Embryonic facial prominence (tissue), 1 donor: ENCODE results near the gene ABCA13.
"Not testable (repeated sequence)": the region's sequence is repeated elsewhere in the genome, so short reads cannot be mapped to it uniquely, and the experiment has no call there.

Experiments used
- DNase-seq: peaks from one replicate; pipeline ENCODE4 v3.0.0-alpha.2; 2016; ENCODE audit errors: extremely low spot score

The ABCA13 gene, protein sequence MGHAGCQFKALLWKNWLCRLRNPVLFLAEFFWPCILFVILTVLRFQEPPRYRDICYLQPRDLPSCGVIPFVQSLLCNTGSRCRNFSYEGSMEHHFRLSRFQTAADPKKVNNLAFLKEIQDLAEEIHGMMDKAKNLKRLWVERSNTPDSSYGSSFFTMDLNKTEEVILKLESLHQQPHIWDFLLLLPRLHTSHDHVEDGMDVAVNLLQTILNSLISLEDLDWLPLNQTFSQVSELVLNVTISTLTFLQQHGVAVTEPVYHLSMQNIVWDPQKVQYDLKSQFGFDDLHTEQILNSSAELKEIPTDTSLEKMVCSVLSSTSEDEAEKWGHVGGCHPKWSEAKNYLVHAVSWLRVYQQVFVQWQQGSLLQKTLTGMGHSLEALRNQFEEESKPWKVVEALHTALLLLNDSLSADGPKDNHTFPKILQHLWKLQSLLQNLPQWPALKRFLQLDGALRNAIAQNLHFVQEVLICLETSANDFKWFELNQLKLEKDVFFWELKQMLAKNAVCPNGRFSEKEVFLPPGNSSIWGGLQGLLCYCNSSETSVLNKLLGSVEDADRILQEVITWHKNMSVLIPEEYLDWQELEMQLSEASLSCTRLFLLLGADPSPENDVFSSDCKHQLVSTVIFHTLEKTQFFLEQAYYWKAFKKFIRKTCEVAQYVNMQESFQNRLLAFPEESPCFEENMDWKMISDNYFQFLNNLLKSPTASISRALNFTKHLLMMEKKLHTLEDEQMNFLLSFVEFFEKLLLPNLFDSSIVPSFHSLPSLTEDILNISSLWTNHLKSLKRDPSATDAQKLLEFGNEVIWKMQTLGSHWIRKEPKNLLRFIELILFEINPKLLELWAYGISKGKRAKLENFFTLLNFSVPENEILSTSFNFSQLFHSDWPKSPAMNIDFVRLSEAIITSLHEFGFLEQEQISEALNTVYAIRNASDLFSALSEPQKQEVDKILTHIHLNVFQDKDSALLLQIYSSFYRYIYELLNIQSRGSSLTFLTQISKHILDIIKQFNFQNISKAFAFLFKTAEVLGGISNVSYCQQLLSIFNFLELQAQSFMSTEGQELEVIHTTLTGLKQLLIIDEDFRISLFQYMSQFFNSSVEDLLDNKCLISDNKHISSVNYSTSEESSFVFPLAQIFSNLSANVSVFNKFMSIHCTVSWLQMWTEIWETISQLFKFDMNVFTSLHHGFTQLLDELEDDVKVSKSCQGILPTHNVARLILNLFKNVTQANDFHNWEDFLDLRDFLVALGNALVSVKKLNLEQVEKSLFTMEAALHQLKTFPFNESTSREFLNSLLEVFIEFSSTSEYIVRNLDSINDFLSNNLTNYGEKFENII (N-terminal part only)

GRCh38 chr7:48171202-48171601, at the start of gene ABCA13:
Gene ABCA13 (plus strand): TSS chr7:48171458. CDS start chr7:48171484, 26 bp downstream.
- no peak for DNase-seq

GRCh38 chr7:48126037-48126436, 45.2 kb upstream of the ABCA13 start:
- DNase-seq = no peak

GRCh38 chr7:48130658-48131108, 40.6 kb upstream of the ABCA13 start:
- DNase-seq = no peak

DNA sequence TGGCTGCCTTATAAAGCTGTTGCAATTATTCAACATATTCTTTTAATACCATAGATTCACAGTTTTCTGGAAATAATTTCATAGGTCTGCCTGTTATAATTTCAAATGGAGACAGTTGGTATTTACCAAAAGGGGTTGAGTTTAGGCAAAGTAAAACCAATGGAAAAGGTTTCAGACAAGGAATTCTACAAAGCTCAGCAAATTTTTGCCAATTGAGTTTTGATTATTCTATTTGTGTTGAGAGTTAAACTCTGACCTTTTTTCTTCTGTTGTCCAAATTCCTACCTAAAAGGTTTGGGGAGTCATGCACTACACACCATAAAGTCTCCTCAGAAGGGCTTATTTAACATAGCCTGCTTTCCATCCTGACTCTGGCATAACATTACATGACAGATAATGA, 38.5 kb upstream of the ABCA13 start:
- DNase-seq = no peak

DNA sequence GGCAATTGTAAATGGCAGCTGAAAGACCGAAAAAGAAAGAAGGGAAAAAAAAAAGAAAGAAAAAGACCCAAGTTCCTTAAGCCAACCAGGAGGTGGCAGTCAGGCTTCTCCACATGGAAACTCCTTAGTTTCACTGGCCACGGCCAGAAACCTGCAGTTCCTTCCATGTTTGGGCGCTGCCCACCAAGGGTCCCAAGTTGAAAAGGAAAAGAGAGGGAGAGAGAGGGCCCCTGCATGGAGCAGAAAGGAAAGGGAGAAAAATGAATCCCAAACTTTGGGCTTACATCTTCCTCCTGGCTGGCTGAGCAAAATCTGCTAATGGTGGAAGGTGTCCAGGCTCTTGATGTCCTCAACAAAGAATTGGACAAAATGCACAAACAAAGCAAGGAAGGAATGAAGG, 31.8 kb upstream of the ABCA13 start:
- DNase-seq = no peak

DNA sequence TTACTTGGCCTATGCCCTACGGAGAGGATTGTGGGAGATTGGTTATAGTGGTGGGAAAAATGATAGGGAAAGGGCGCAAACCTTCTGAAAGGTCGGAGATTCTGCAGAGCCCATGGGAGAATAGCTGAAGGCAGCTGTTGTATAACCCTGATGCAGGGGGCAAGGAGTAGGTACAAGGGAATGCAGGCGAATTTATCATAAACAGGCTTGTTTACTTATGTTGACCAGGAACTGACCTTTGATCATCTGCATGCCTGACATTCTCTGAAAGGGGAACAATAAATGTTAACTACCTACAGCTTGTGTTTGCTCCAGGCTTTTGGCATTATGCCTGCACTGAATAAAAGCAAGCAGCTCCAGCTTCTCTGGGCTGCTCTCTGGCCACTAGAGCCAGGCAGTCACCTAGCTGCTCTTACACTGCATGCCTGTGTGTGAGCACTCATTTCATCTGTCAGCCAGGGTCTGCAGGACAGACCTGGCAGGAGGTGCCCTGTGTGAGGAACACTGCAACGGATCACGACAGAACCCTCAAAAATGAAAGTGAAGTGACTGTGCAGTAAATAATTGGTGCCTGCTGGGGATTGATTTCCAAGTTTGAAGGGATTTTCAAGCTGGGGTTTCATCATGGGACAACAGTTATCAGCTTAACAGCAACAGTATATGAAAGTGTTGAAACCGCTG, 31.1 kb upstream of the ABCA13 start:
- DNase-seq = no peak

DNA sequence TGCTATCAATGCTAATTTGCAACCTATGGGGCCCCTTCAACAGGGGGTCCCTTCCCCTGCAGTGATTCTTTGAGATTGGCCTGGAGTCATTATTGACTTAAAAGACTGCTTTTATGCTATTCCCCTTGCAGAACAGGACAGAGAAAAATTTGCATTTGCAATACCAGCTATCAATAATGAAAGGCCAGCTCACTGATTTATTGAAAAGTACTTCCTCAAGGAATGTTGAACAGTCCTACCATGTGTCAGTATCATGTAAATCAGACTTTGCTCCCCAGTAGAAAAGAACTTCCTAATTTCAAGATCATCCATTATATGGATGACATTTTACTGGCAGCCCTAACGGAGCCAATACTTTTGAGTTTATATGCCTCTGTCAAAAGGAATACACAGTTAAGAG, 29.7 kb upstream of the ABCA13 start:
- no peak for DNase-seq

DNA sequence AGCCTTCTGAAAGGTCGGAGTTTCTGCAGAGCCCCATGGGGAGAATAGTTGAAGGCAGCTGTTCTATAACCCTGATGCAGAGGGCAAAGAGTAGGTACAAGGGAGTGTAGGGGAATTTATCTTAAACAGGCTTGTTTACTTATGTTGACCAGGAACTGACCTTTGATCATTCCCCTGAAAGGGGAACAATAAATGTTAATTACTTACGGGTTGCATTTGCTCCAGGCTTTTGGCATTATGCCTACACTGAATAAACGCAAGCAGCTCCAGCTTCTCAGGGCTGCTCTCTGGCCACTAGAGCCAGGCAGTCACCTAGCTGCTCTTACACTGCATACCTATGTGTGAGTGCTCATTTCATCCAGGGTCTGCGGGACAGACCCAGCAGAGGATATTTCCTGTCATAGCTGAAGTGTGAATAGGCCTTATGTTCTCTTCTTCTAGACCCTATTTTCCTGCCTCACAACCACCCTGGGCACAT, 26.9 kb upstream of the ABCA13 start:
- DNase-seq = no peak

- no peak for DNase-seq
Observed at GRCh38 chr7:48147078-48147591, 24.1 kb upstream of the ABCA13 start.

GRCh38 chr7:48147690-48148089, 23.6 kb upstream of the ABCA13 start:
- not testable (repeated sequence) for DNase-seq

GRCh38 chr7:48148311-48148710, 22.9 kb upstream of the ABCA13 start:
- no peak for DNase-seq

- DNase-seq = no peak
Observed at GRCh38 chr7:48149058-48149457, 22.2 kb upstream of the ABCA13 start.

DNA sequence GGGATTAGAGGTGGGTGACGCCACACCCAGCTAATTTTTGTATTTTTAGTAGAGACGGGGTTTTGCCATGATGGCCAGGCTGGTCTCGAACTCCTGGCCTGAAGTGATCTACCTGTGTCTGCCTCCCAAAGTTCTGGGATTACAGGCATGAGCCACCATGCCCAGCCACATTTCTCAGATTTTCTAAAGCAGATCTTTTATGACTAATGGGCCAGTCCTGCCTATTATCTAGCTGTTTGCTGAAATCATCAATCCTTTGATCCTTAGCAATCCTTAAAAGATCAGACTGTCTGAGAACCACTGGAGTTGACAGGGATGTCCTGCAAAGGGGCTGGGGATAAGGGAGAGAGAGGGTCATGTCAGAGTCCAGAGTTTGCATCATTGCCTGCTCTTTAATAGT, 21.2 kb upstream of the ABCA13 start:
- no peak for DNase-seq

DNA sequence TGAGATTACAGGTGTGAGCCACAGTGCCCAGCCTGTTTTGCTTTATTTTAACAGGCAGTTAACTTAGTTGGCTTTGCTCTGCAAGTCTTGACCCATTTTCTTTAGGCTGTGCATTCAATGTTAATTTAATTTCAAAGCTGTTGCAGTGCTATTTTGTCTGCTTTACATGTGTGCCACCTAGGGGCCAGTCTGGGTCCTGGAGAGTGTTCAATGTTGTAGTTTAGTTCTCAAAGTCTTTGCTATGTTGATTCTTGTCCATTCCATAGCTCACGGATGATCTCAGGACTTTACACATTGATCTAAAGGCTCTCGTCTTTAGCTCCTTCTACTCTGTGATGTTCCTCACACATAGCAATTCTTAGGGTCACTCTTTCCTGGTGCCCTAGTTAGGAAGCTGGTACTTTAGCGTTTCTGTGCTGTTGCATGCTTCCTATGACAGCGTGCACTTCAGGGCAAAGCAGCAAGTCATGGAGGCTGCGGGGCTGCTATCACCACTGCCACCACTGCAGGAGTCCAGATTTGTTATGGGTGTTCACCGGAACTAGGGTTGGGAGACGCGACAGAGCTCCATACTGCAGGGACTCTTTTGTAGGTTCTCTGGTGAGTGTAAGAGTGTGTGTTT, 16.4 kb upstream of the ABCA13 start:
- no peak for DNase-seq

- DNase-seq = no peak
Observed at GRCh38 chr7:48158404-48158803, 12.9 kb upstream of the ABCA13 start.

DNA sequence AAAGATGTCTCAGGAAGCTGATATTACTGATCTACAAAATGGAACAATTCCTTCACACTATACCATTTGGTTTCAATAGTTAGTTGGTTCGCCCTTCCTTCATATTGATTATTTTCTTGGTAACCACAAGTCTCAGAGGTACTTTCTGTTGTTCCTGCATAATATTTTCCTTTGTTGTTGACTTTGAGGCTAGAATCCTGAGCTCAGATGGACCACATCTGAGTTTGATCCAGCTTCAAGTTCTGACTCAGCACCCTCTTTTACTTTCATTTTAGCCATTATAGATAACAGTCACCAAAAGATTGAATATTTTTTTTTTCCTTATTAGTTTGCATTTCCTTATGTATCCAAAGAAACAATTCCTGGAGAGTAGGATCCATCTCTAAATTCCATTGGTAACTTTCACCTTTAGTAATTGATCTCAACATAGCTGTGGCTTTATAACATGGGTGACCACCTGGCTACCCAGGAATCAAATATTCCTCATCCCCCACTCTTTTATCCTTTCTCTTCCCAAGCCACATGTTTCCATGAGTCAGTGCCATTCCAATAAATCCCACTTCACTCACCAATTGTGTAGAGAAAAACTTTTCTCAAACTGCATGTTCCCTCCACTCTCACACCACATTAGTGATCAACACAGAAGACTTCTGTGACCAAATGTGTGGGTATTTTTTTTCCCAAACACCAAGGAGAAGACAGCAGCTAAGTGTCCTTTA, 9.7 kb upstream of the ABCA13 start:
- DNase-seq = no peak

DNA sequence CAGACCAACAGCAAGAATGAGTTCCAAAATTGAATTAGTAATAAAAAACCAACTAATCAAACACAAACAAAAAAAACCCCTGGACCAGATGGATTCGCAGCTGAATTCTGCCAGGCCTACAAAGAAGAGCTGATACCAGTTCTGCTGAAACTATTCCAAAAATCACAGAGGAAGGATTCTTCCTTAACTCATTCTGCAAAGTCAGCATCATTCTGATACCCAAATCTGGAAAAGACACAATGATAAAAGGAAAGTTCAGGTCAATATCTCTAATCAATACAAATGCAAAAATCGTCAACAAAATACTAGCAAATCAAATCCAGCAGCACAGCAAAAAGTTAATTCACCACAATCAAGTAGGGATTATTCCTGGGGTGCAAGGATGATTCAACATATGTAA, 6.1 kb upstream of the ABCA13 start:
- DNase-seq = no peak

- DNase-seq = no peak
Observed at GRCh38 chr7:48168159-48168558, 3.1 kb upstream of the ABCA13 start.

- no peak for DNase-seq
Observed at GRCh38 chr7:48170506-48170905, 752 bp upstream of the ABCA13 start.

DNA sequence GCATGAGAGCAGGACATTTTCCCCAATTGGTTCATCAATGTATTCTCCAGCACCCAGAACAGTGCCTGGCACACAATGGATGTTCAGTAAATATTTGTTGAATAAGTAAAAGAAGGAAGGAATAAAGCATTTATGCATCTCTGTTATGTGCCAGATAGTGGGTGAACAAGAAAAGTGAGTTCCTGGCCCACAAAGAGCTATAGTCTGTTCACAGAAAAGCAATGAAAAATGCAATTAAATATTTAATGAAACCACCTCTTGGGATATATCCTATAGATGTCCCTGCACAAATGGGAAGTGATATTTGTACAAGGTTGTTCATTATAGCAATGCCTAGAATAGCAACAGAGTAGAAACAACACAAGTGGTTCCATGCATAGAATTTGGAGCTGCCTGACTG, 2.1 kb downstream of the ABCA13 start:
- no peak for DNase-seq
